HCT116 (cell line): ENCODE data around the gene ZNF148. TPM values are rescaled to one million over a fixed set of nuclear protein-coding genes. Genes with fewer than 3 reads are reported as not detected.

Source experiments
- ATAC-seq: fragments of 200-7000 bp; cut with Tn5 transposase; 2 replicates; pipeline ENCODE4 v1.9.1; 2020; ENCODE audit warnings: mild to moderate bottlenecking, moderate library complexity
- BruUV-seq: library from RNA; stranded (reverse); fragments of 400-500 nt; replicated peaks from 2 replicates; lab custom pipeline; 2021; lab: Mats Ljungman, UMichigan
- CTCF ChIA-PET: fragments of 300-600 bp; sonication (Branson Sonifier 250); formaldehyde crosslinking; loops from one replicate; lab custom pipeline; 2021; ENCODE audit warnings: antibody characterized with exemption; lab: Charles Lee
- POLR2A ChIA-PET: fragments of 300-600, 350-600 bp; sonication (Branson Sonifier 250); formaldehyde crosslinking; loops from one replicate; lab custom pipeline; 2021; ENCODE audit warnings: antibody characterized with exemption; lab: Charles Lee
- RAD21 ChIA-PET, 2 experiments: fragments of 300-600 bp; sonication (Branson Sonifier 250); formaldehyde crosslinking; loops; one replicate each; lab custom pipeline; 2023; ENCODE audit warnings: low total read pairs in 2 of 2; ENCODE audit not compliant: uncharacterized antibody in 2 of 2, unreplicated experiment in 2 of 2, low non-redundant PET in 1 of 2; lab: Charles Lee
- DNase-seq: peaks from one replicate; pipeline ENCODE4 v3.0.0-alpha.2; 2010; ENCODE audit warnings: low read depth, low spot score
- H2AFZ ChIP-seq: fragments of 200-600 bp; shearing (Covaris generic), sonication (generic); 2 replicates; pipeline ENCODE4 v1.6.1; 2017; ENCODE audit warnings: low read depth, mixed run types, mixed read lengths, antibody characterized with exemption, low read length; ENCODE audit not compliant: poor library complexity, severe bottlenecking
- H3K27ac ChIP-seq: 2 replicates; pipeline ENCODE4 v1.5.1; 2012; ENCODE audit warnings: low read depth, low read length
- H3K27me3 ChIP-seq: fragments of 200-600 bp; sonication (generic); 2 replicates; pipeline ENCODE4 v1.6.1; 2016; ENCODE audit warnings: mixed run types, low read length, mixed read lengths; ENCODE audit not compliant: insufficient read depth
- H3K36me3 ChIP-seq, 2 experiments: fragments of 200-500 bp in 1 of 2; fragments of 200-600 bp in 1 of 2; sonication (Bioruptor generic) in 1 of 2; sonication (generic) in 1 of 2; 2 replicates each; pipeline versions ENCODE4 v1.5.1 to v1.6.1; 2014 to 2016; ENCODE audit warnings: low read length in 2 of 2, inconsistent platforms in 1 of 2, mixed read lengths in 1 of 2, mixed run types in 1 of 2; ENCODE audit not compliant: insufficient read depth in 2 of 2, control insufficient read depth in 1 of 2
- H3K4me1 ChIP-seq, 2 experiments: fragments of 200-600 bp in 1 of 2; sonication (generic) in 1 of 2; 2 replicates each; pipeline versions ENCODE4 v1.5.1 to v1.6.1; 2012 to 2017; ENCODE audit warnings: low read length in 2 of 2, inconsistent platforms in 1 of 2, mild to moderate bottlenecking in 1 of 2, mixed read lengths in 1 of 2, mixed run types in 1 of 2, moderate library complexity in 1 of 2; ENCODE audit not compliant: insufficient read depth in 2 of 2, control insufficient read depth in 1 of 2
- H3K4me2 ChIP-seq: fragments of 200-600 bp; sonication (generic); 2 replicates; pipeline ENCODE4 v1.6.1; 2017; ENCODE audit warnings: mixed run types, low read length, mixed read lengths
- H3K4me3 ChIP-seq, 2 experiments: fragments of 200-600 bp in 1 of 2; sonication (generic) in 1 of 2; replicated peaks in 1 of 2; 2 replicates each; pipeline ENCODE4 v1.5.1; 2011 to 2016; ENCODE audit warnings: low read length in 2 of 2, control low read depth in 1 of 2, low read depth in 1 of 2, mild to moderate bottlenecking in 1 of 2, mixed read lengths in 1 of 2, mixed run types in 1 of 2
- H3K79me2 ChIP-seq: fragments of 200-600 bp; sonication (generic); 2 replicates; pipeline ENCODE4 v1.6.1; 2017; ENCODE audit warnings: mild to moderate bottlenecking, mixed run types, low read length, moderate library complexity, mixed read lengths; ENCODE audit not compliant: insufficient read depth
- H3K9ac ChIP-seq: fragments of 200-600 bp; sonication (generic); 2 replicates; pipeline ENCODE4 v1.6.1; 2016; ENCODE audit warnings: low read length, mixed read lengths
- H3K9me2 ChIP-seq: fragments of 200-600 bp; sonication (generic), shearing (Covaris generic); 2 replicates; pipeline ENCODE4 v1.6.1; 2017; ENCODE audit warnings: mixed run types, mild to moderate bottlenecking, moderate library complexity; ENCODE audit not compliant: insufficient read depth
- H3K9me3 ChIP-seq, 2 experiments: fragments of 200-500 bp in 1 of 2; fragments of 200-600 bp in 1 of 2; sonication (Bioruptor generic) in 1 of 2; sonication (generic) in 1 of 2; 2 replicates each; pipeline ENCODE4 v1.6.1; 2014 to 2017; ENCODE audit warnings: low read length in 2 of 2, mixed read lengths in 2 of 2, inconsistent platforms in 1 of 2, low read depth in 1 of 2, mild to moderate bottlenecking in 1 of 2, mixed run types in 1 of 2, moderate library complexity in 1 of 2; ENCODE audit not compliant: control insufficient read depth in 1 of 2, insufficient read depth in 1 of 2
- H4K20me1 ChIP-seq: fragments of 200-600 bp; sonication (generic), shearing (Covaris generic); 2 replicates; pipeline ENCODE4 v1.6.1; 2017; ENCODE audit warnings: mixed run types, mild to moderate bottlenecking, moderate library complexity; ENCODE audit not compliant: insufficient read depth
- CEBPB ChIP-seq: IDR thresholded peaks from 2 replicates; pipeline ENCODE4 v1.6.1; 2012; ENCODE audit warnings: low read depth
- EGR1 ChIP-seq: IDR thresholded peaks from 2 replicates; pipeline ENCODE4 v1.6.1; 2012; ENCODE audit warnings: low read depth
- EZH2 ChIP-seq: fragments of 200-600 bp; sonication (generic); IDR thresholded peaks from 2 replicates; pipeline ENCODE4 v1.6.1; 2017; ENCODE audit warnings: antibody characterized with exemption, mixed run types
- EZH2phosphoT487 ChIP-seq: fragments of 200-600 bp; IDR thresholded peaks from 2 replicates; pipeline ENCODE4 v1.6.1; 2018; ENCODE audit warnings: antibody characterized with exemption, borderline replicate concordance
- SIN3A ChIP-seq: IDR thresholded peaks from 2 replicates; pipeline ENCODE4 v1.6.1; 2012; ENCODE audit warnings: low read depth
- SRF ChIP-seq: IDR thresholded peaks from 2 replicates; pipeline ENCODE4 v1.6.1; 2012; ENCODE audit warnings: low read depth
- TCF7L2 ChIP-seq: IDR thresholded peaks from 2 replicates; pipeline ENCODE4 v1.7.0; 2011; ENCODE audit warnings: borderline replicate concordance, inconsistent platforms; ENCODE audit not compliant: insufficient read depth, insufficient read length; ENCODE audit errors: extremely low read depth
- ZFX ChIP-seq: fragments of 450-650 bp; IDR thresholded peaks from 2 replicates; pipeline ENCODE4 v1.6.1; 2017
- intact Hi-C: fragments of 100-400 bp; cut with micrococcal nuclease; formaldehyde crosslinking; loops from 2 replicates; pipeline ENCODE4 v1.10.0; 2022
- total RNA-seq: library from RNA; stranded (reverse); gene quantifications from one replicate; pipeline ENCODE4 v1.2.1, GENCODE V29; 2021; ENCODE audit not compliant: unreplicated experiment
- TF ChIP-seq, protein P1 (sequence below): IDR thresholded peaks from 2 replicates; pipeline ENCODE4 v1.6.1; 2012
- TF ChIP-seq, protein P2 (sequence below): IDR thresholded peaks from 2 replicates; pipeline ENCODE4 v1.6.1; 2011; ENCODE audit warnings: mild to moderate bottlenecking, low read length, moderate library complexity; ENCODE audit not compliant: insufficient replicate concordance; ENCODE audit errors: extremely low read depth
- TF ChIP-seq, protein P3 (sequence below): IDR thresholded peaks from 2 replicates; pipeline ENCODE4 v1.6.1; 2012

The ZNF148 gene
- total RNA-seq, 1 experiment from 2014 or later = 35.0 TPM

DNA sequence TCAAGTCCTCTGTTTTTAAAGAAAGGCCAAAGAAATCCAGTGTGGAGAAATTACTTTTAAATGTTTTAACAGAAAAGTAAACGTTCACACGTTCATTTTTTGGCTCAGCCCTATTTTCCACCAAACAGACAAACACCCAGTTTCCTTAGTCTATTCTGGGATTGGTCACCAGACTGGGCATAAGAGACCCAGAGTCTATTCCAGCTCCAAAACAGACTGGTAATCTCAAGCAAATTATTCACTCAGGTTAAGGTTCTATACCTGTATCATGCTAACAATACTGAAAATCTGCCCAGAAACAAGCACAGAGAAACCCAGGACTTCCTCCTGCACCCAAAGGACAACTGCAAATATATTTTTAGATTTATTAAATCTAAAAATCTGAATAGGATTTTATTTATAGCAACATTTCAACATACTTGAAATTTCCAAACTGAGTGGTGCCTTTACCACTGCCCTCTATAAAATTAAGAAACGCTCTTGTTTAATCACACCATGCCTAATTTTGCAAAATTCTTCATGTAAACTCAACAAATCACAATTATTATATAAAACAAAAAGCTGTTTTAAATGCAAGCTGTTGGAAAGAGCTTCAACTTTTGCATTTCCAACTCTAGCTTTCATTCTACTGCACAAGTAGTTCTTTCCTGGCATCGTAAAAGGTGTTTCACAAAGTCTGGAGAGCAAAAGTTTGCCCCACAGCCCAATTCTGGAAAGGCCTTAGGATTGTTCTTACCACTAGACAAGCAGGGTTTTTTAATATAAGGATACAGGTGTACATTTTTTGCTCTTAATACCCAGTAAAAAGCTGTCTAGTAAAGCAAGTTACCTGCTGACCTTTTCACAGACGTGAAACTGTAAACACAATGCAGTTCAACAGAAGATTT lies 18.7 kb downstream of the ZNF148 start:
- no peaks in the 10 kb centered on the region for H3K27me3 ChIP-seq
- peaks cover 0 to 4% of the 10 kb centered on the region in 2 experiments; a peak in 1 of 4 replicates for H3K4me1 ChIP-seq
- H3K27ac ChIP-seq = no peak overlapping the region
- H3K4me3 ChIP-seq = no peak overlapping the region
- intact Hi-C loops = no loop called here
- ChIA-PET POLR2A (no interaction called here), CTCF (no interaction called here), RAD21 (no interaction called here)
- BruUV-seq = no TSS peak
- no peak for ATAC-seq
- peaks cover 99% of the 10 kb centered on the region for H3K79me2 ChIP-seq
- H3K9ac ChIP-seq = no peak overlapping the region
- DNase-seq = no peak
- no peak for TF ChIP-seq TCF7L2
- TF ChIP-seq, protein P1, sequence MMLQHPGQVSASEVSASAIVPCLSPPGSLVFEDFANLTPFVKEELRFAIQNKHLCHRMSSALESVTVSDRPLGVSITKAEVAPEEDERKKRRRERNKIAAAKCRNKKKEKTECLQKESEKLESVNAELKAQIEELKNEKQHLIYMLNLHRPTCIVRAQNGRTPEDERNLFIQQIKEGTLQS = no peak
- no peak for TF ChIP-seq CEBPB
- no peak for TF ChIP-seq SIN3A
- TF ChIP-seq EZH2 = no peak
- TF ChIP-seq, protein P2, sequence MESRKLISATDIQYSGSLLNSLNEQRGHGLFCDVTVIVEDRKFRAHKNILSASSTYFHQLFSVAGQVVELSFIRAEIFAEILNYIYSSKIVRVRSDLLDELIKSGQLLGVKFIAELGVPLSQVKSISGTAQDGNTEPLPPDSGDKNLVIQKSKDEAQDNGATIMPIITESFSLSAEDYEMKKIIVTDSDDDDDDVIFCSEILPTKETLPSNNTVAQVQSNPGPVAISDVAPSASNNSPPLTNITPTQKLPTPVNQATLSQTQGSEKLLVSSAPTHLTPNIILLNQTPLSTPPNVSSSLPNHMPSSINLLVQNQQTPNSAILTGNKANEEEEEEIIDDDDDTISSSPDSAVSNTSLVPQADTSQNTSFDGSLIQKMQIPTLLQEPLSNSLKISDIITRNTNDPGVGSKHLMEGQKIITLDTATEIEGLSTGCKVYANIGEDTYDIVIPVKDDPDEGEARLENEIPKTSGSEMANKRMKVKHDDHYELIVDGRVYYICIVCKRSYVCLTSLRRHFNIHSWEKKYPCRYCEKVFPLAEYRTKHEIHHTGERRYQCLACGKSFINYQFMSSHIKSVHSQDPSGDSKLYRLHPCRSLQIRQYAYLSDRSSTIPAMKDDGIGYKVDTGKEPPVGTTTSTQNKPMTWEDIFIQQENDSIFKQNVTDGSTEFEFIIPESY = no peak
- no peak for TF ChIP-seq EZH2phosphoT487
- no peak for TF ChIP-seq EGR1
- no peak for TF ChIP-seq SRF
- TF ChIP-seq ZFX = no peak
- TF ChIP-seq, protein P3, sequence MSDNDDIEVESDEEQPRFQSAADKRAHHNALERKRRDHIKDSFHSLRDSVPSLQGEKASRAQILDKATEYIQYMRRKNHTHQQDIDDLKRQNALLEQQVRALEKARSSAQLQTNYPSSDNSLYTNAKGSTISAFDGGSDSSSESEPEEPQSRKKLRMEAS = no peak
- H3K9me3 ChIP-seq = no peaks in the 10 kb centered on the region
- H3K4me2 ChIP-seq = no peak overlapping the region
- H2AFZ ChIP-seq = no peak overlapping the region
- peaks cover 14% of the 10 kb centered on the region; the same call in 1 of the 2 replicates for H4K20me1 ChIP-seq
- H3K36me3 ChIP-seq = no peaks in the 10 kb centered on the region
- H3K9me2 ChIP-seq = no peaks in the 10 kb centered on the region
